GM06990 (cell line): ENCODE results near the gene PPM1M.
A peak's percentile ranks its signal among the peaks of the same experiment; 100 is the strongest.

Source experiments
- DNase-seq: peaks from one replicate; pipeline ENCODE4 v3.0.0-alpha.2; 2011; ENCODE audit not compliant: insufficient read length; ENCODE audit errors: extremely low read depth
- H3K27me3 ChIP-seq: replicated peaks from 2 replicates; pipeline ENCODE4 v1.6.0; 2011; ENCODE audit warnings: low read length; ENCODE audit not compliant: control insufficient read depth, insufficient read depth
- H3K36me3 ChIP-seq: 2 replicates; pipeline ENCODE4 v1.5.1; 2011; ENCODE audit warnings: low read length; ENCODE audit not compliant: control insufficient read depth, insufficient read depth
- H3K4me3 ChIP-seq: replicated peaks from 2 replicates; pipeline ENCODE4 v1.5.1; 2011; ENCODE audit warnings: low read depth, mild to moderate bottlenecking, control low read depth, low read length
- TF ChIP-seq, protein P1 (sequence below): IDR thresholded peaks from 2 replicates; pipeline ENCODE4 v1.5.1; 2011; ENCODE audit warnings: low read length, control low read depth, mild to moderate bottlenecking, inconsistent platforms; ENCODE audit not compliant: insufficient read depth, poor library complexity, severe bottlenecking

PPM1M gene

DNA sequence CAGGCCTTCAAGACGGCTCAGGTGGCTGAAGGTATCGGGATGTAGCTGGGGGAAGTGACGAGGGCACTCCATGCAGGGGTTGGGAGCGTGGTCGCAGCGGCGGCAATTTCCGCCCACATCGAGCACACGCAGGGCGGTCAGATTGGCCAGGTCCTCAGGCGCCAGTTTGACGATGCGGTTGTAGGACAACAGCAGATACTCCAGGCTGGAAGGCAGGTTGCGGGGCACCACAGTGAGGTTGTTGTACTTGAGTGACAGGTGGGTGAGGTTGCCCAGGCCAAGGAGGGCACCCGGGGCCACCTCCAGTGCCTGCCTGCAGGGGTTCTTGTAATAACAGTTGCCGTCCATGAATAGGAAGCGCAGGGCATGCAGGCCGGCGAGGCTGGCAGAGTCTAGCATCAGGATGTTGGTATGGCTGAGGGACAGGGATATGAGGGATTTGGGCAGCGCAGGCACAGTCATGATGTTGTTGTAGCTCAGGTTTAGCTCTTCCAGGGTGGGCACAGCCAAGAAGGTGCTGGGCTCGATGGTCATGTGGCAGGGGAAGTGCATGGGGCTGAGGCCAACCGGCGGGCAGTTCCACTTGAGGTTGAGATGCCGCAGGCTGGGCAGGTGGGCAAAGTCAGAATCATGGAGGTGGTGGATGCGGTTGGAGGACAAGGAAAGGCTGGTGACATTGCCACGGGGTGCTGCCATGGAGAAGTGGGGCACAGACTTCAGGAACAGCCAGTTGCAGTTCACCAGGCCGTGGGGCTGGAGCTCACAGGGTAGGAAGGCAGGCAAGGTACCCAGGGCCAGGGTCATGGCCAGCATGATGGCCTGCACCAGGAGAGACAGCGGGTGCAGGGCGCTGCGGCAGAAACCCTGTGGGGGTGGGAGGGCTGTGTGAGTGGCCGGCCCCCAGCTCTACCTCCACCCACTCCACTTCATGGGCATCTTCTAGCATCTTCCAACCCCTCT, 21.8 kb upstream of the PPM1M start:
- TF ChIP-seq, protein P1, sequence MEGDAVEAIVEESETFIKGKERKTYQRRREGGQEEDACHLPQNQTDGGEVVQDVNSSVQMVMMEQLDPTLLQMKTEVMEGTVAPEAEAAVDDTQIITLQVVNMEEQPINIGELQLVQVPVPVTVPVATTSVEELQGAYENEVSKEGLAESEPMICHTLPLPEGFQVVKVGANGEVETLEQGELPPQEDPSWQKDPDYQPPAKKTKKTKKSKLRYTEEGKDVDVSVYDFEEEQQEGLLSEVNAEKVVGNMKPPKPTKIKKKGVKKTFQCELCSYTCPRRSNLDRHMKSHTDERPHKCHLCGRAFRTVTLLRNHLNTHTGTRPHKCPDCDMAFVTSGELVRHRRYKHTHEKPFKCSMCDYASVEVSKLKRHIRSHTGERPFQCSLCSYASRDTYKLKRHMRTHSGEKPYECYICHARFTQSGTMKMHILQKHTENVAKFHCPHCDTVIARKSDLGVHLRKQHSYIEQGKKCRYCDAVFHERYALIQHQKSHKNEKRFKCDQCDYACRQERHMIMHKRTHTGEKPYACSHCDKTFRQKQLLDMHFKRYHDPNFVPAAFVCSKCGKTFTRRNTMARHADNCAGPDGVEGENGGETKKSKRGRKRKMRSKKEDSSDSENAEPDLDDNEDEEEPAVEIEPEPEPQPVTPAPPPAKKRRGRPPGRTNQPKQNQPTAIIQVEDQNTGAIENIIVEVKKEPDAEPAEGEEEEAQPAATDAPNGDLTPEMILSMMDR: no peak
- DNase-seq: no peak
- H3K36me3 ChIP-seq: peaks cover 10% of the 10 kb centered on the region
- no peak overlapping the region; the same call in 1 of the 2 replicates for H3K4me3 ChIP-seq
- no peaks in the 10 kb centered on the region for H3K27me3 ChIP-seq

DNA sequence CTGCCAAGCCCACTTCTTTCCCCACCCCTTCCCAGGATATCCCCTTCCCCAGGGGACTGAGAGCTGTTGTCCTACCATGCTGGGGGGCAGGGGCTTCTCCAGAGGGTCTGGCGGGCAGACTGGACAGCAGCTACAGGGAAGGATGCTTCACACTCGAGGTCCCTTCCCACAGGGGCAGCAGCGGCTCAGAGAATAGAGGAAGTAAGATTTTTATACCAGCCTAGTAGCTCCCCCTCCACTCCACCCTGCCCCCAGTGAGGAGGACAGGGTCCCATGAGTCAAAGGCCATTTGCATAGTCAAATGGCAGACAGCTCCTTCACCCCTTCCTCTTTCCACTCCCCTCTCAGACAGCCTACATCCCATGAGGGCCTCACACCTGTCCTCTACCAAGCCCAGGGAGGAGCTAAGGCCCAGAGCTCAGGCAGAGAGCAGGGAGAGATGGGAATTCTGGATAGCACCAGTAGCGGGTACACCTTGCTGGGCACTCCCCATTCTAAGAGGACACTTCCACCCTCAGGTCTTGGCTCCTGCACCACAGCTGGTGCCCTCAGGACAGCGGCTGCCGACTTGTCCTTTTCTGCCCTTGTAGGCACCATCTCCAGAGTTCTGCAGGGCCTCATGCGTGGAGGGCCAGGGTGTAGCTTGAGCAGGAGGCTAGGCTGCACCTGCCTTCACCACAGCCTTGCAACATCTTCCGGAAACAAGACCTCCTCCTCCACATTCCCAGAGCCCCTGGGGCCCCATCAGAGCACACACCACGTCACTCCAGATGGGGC, 19.9 kb upstream of the PPM1M start, which contains the start of gene TLR9:
TLR9 (minus strand) TSS at position 194 of the 777 bp plus-strand sequence; CDS start at position 78, 116 bp downstream.
- TF ChIP-seq, protein P1: no peak
- peak; percentile 74 for DNase-seq
- Histone ChIP-seq H3K4me3 (peak within 1 kb of the TSS; percentile 61), H3K27me3 (no peaks in the 10 kb centered on the region), H3K36me3 (peaks cover 27% of the 10 kb centered on the region)

DNA sequence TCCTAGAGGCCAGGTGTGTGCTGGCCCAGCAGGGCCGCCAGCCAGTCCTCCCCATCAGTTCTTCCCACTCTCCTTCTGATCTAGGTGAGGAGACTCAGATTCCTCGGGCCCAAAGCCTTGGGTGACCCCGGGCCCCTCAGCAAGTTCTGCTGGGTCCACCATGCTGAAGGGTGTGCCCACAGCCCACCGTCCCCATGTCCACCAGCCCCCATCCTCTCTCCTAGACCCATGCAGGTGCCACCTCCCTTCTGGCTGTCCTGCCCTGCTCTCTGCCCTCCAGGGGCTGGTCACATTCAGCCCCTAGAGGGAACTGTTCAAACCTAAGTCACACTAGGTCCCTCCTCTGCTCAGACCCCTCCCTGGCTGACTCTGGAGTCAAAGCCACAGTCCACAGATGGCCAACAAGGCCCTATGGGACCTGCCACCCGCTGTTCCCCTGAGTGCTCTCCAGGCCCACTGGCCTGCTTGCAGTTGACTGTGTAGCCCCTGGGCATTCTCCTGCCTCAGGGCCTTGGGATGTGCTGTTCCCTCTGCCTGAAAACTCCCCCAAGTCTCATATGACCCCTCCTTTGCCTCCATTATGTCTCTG, 19.2 kb upstream of the PPM1M start:
- peaks cover 34% of the 10 kb centered on the region for H3K36me3 ChIP-seq

DNA sequence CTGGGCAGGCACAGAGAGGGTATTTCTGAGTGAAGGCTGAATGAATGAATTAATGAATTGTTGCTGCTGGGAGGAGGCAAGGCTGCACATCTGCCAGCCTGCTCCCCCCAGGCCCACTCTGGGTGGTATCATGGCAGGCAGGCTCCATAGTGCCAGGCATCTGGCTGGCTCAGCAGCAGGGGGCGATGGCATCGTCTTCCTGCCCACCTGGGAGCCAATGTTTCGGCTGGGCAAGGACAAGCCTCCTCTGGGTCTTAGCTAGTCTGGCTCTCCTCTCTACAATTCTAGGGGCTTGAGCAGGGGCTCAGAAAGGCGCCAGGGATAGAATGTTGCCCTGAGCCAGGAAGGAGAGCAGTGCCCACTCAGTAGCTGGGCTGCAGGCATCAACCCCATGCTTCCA, 18.4 kb upstream of the PPM1M start:
- no peaks in the 10 kb centered on the region for H3K27me3 ChIP-seq
- no peak for DNase-seq
- TF ChIP-seq, protein P1: peak; percentile 11
- no peak overlapping the region for H3K4me3 ChIP-seq
- peaks cover 38% of the 10 kb centered on the region for H3K36me3 ChIP-seq

More for the DNA sequence above, 19.2 kb upstream of the PPM1M start:
- no peak overlapping the region for H3K4me3 ChIP-seq
- TF ChIP-seq, protein P1: no peak
- no peaks in the 10 kb centered on the region for H3K27me3 ChIP-seq
- no peak for DNase-seq

DNA sequence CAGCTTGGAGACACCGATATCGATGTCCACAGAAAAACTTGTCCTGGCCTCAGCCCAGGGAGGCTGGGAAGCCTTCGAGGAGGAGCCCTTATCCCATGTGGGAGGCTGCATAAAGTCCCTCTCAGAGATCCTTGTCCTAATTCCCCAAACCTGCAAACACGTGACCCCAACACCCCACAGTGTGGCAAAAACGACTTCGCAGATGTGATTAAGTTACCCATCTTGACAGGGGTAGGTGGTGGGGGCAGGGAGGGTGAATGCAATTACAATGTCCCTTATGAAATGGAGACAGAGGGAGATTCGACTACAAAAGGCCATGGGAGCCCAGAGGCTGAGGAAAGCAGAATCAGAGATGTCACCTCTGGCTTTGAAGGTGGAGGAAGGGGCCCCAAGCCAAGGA, 17.8 kb upstream of the PPM1M start:
- Histone ChIP-seq H3K4me3 (no peak overlapping the region), H3K27me3 (no peaks in the 10 kb centered on the region), H3K36me3 (peaks cover 35% of the 10 kb centered on the region)
- DNase-seq: no peak
- TF ChIP-seq, protein P1: no peak
